Upper lobe of left lung (tissue), 6 donors: ENCODE measurements around the gene RNF13. TPM values are rescaled to one million over a fixed set of nuclear protein-coding genes. Genes with fewer than 3 reads are reported as not detected.

Experiments used
- ATAC-seq, 2 donors: fragments of 200-7000 bp; cut with Tn5 transposase; one replicate each; pipeline ENCODE4 v1.9.1; 2022; ENCODE audit warnings: mild to moderate bottlenecking in 2 of 2, moderate library complexity in 2 of 2; ENCODE audit not compliant: low FRiP score in 2 of 2
- DNase-seq, 2 donors: peaks; one replicate each; pipeline ENCODE4 v3.0.0-alpha.2; 2019 to 2020
- H3K27ac ChIP-seq, 4 donors: fragments of 200-600 bp; sonication (generic); one replicate each; pipeline ENCODE4 v1.5.1; 2016 to 2019
- H3K27me3 ChIP-seq, 4 donors: fragments of 200-600 bp; sonication (generic); one replicate each; pipeline ENCODE4 v1.5.1; 2017 to 2019
- H3K36me3 ChIP-seq, 4 donors: fragments of 200-600 bp; sonication (generic); one replicate each; pipeline ENCODE4 v1.5.1; 2016 to 2019
- H3K4me1 ChIP-seq, 4 donors: fragments of 200-600 bp; sonication (generic); one replicate each; pipeline ENCODE4 v1.5.1; 2018 to 2019
- H3K4me3 ChIP-seq, 4 donors: fragments of 200-600 bp; sonication (generic); one replicate each; pipeline ENCODE4 v1.5.1; 2017 to 2019; ENCODE audit warnings: mild to moderate bottlenecking in 2 of 4, moderate library complexity in 1 of 4
- H3K9me3 ChIP-seq, 4 donors: fragments of 200-600 bp; sonication (generic); one replicate each; pipeline ENCODE4 v1.5.1; 2018 to 2019
- CTCF ChIP-seq, 6 experiments: fragments of 450-650 bp in 4 of 6; fragments of 200-600 bp in 2 of 6; sonication (generic) in 2 of 6; IDR thresholded peaks; one replicate each; pipeline ENCODE4 v1.5.1; 2016 to 2019; ENCODE audit warnings: antibody characterized with exemption in 6 of 6
- EP300 ChIP-seq, 4 donors: sonication (generic); formaldehyde crosslinking; IDR thresholded peaks; one replicate each; pipeline ENCODE4 v1.5.1; 2017; ENCODE audit warnings: antibody characterized with exemption in 4 of 4, control low read depth in 2 of 4
- POLR2A ChIP-seq, 4 donors: fragments of 450-650 bp; IDR thresholded peaks; one replicate each; pipeline ENCODE4 v1.5.1; 2016 to 2017; ENCODE audit warnings: antibody characterized with exemption in 4 of 4, mild to moderate bottlenecking in 2 of 4
- POLR2AphosphoS5 ChIP-seq, 2 donors: sonication (generic); formaldehyde crosslinking; IDR thresholded peaks; one replicate each; pipeline ENCODE4 v1.5.1; 2017; ENCODE audit warnings: antibody characterized with exemption in 2 of 2
- WGBS, 2 donors: methylation state at CpG; one replicate each; pipeline ENCODE4 v1.1.5; 2017 to 2018; 5-methylcytosine and 5-hydroxymethylcytosine counted together
- total RNA-seq, 6 donors: library from RNA; depleted of rRNA in 4 of 6; stranded (reverse); fragments of >200 nt in 4 of 6; gene quantifications; one replicate each; pipeline versions ENCODE4 v1.1.0 to v1.2.1, GENCODE V29; 2016 to 2021
- donor health status: DM: no; HTN: no; CAD: no; lungs with moderate emphysema.
- donor health status: DM: no; HTN: yes; CAD: no; lungs with severe emphysema.

RNF13 gene
- total RNA-seq, 6 donors from 2014 or later, result 50.2 to 136 (median 101) TPM

DNA sequence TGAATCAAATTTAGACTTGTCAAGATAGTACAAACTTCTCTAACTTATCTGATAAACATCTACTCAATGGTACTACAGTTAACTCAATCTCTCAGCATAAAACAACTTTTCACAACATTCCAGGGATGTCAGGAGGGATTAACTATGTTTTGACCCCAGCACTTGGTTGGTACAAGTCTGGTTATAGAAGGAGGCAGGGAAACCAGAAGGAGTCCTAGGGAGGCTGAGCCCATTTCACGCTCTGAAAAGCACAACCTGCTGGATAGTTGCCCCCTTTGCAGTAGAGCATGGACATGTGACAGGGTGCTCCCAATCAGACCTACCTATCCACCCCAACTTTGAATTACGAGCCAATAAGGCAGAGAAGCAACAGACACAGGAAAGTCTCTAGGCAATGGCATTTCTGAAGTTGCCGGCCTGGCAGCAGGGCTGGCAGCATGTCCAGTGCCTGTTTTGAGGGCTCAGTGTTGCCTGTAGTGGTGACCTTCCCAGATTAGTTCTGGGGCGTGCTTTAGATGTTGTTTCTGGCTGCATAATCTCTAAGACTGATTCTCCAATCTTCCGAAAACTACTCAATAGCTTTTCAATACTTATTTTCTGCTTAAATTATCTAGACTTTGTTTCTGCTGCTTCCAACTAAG is 28.8 kb upstream of the RNF13 start:
- DNase-seq, result no peak
- Histone ChIP-seq H3K4me3 (no peak overlapping the region), H3K27me3 (no peaks in the 10 kb centered on the region), H3K27ac (peak overlapping the region in 2 of 4 donors; percentile 37 to 46), H3K9me3 (no peaks in the 10 kb centered on the region), H3K4me1 (peaks cover 0 to 6% (median 1%) of the 10 kb centered on the region in 4 donors), H3K36me3 (no peaks in the 10 kb centered on the region)
- TF ChIP-seq POLR2A (IDR thresholded peaks at IDR 0.05) (no peak), CTCF (IDR thresholded peaks at IDR 0.05) (no peak), POLR2AphosphoS5 (IDR thresholded peaks at IDR 0.05) (no peak), EP300 (IDR thresholded peaks at IDR 0.05) (no peak)
- ATAC-seq, result no peak
- 86 to 88% methylated on average over 5 of the region's 5 CpGs for WGBS, 2 donors

- DNase-seq (no peak), ATAC-seq (peak in 1 of 2 donors; percentile 50)
- TF ChIP-seq CTCF (IDR thresholded peaks at IDR 0.05) (no peak), EP300 (IDR thresholded peaks at IDR 0.05) (no peak), POLR2AphosphoS5 (IDR thresholded peaks at IDR 0.05) (no peak), POLR2A (IDR thresholded peaks at IDR 0.05) (no peak)
- Histone ChIP-seq H3K27ac (no peak overlapping the region), H3K4me3 (no peak overlapping the region), H3K9me3 (no peaks in the 10 kb centered on the region), H3K27me3 (no peaks in the 10 kb centered on the region), H3K36me3 (no peaks in the 10 kb centered on the region), H3K4me1 (no peaks in the 10 kb centered on the region)
- WGBS, 2 donors, result 74 to 84% methylated on average over 2 of the region's 2 CpGs
Observed at GRCh38 chr3:149790268-149790667, 22.7 kb upstream of the RNF13 start.

- no peak for ATAC-seq
Observed at GRCh38 chr3:149790698-149791097, 22.3 kb upstream of the RNF13 start.

GRCh38 chr3:149792452-149793270 is 20.4 kb upstream of the RNF13 start, which contains the start of gene ANKUB1:
TSS of gene ANKUB1 (minus strand) at chr3:149792554. CDS start at chr3:149792366, 188 bp downstream.
- Histone ChIP-seq H3K27ac (no peak within 1 kb of the TSS), H3K4me3 (no peak within 1 kb of the TSS), H3K9me3 (no peaks in the 10 kb centered on the region), H3K27me3 (no peaks in the 10 kb centered on the region), H3K36me3 (no peaks in the 10 kb centered on the region), H3K4me1 (no peaks in the 10 kb centered on the region)
- ATAC-seq (no peak), DNase-seq (no peak)
- 90 to 92% methylated on average over 4 of the region's 4 CpGs for WGBS, 2 donors
- TF ChIP-seq POLR2AphosphoS5 (IDR thresholded peaks at IDR 0.05) (no peak), POLR2A (IDR thresholded peaks at IDR 0.05) (no peak), CTCF (IDR thresholded peaks at IDR 0.05) (no peak), EP300 (IDR thresholded peaks at IDR 0.05) (no peak)

More at GRCh38 chr3:149790698-149791097, 22.3 kb upstream of the RNF13 start:
- no peak for TF ChIP-seq POLR2AphosphoS5 (IDR thresholded peaks at IDR 0.05)
- no peak for TF ChIP-seq EP300 (IDR thresholded peaks at IDR 0.05)
- TF ChIP-seq CTCF (IDR thresholded peaks at IDR 0.05), result no peak
- no peak for TF ChIP-seq POLR2A (IDR thresholded peaks at IDR 0.05)
- no peaks in the 10 kb centered on the region for H3K36me3 ChIP-seq
- H3K27ac ChIP-seq, result no peak overlapping the region
- no peaks in the 10 kb centered on the region for H3K4me1 ChIP-seq
- no peak for DNase-seq
- WGBS, 2 donors, result 72 to 82% methylated on average over 3 of the region's 3 CpGs
- no peaks in the 10 kb centered on the region for H3K27me3 ChIP-seq
- H3K9me3 ChIP-seq, result no peaks in the 10 kb centered on the region
- H3K4me3 ChIP-seq, result no peak overlapping the region
